ENCODE data around the gene MAGI1.
A peak's percentile ranks its signal among the peaks of the same experiment; 100 is the strongest.
"Not testable (repeated sequence)": the region's sequence is repeated elsewhere in the genome, so short reads cannot be mapped to it uniquely, and the experiment has no call there.

The MAGI1 gene

DNA sequence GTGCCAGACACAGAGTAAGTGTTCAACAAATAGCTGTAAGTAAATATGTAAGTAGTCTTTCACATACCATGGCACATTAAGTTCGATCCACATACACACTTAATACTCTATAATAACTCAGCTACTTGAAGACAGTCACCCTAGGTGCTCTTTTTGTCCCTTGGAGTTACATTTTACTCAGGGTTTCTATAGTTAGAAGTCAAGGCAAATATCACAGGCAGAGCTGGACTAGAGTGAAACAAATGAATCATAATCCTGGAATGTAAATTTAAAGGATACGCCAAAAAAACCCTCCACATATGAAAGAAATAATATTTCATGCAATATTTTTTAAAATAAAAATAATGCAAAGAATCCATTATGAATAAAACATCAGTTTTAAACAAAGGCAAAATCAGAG is 461.8 kb downstream of the MAGI1 start:
- DNase-seq: no peak

DNA sequence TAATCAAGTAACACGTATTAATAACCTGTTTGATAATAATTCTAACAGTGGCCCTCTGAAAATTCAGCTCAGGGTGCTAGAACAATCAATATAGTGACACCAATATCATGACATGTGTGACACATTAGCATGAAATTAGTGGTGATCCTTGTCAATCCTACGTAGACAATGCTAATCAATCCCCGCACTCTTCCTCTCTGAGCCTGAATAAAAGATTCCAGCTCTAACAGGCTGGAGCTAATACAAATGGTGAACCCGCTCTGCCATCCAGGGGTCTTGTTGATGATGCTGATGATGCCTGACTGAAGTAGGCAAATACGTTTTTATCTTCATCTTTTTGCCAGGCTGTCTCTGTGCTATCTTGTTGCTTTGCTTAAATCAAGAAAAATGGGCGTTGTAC is 462.5 kb downstream of the MAGI1 start:
- DNase-seq: no peak

DNA sequence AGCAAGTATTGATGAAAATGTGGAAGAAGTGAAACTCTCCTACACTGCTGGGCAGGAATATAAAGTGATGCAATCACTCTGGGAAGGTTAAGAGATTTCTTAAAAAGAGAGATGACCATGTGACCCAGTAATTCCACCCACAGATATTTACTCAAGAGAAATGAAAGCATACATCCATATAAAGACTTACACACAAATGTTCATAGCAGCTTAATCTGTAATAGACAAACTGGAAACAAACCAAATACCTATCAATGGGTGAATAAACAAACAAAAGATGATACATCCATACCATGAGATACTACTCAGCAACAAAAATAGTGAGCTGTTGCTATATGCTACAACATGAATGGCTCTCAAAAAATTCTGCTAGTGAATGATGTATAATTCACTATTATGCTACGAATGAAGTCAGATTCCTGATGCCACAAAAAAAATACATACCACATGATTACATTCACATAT is 463.3 kb downstream of the MAGI1 start:
- DNase-seq: no peak

DNA sequence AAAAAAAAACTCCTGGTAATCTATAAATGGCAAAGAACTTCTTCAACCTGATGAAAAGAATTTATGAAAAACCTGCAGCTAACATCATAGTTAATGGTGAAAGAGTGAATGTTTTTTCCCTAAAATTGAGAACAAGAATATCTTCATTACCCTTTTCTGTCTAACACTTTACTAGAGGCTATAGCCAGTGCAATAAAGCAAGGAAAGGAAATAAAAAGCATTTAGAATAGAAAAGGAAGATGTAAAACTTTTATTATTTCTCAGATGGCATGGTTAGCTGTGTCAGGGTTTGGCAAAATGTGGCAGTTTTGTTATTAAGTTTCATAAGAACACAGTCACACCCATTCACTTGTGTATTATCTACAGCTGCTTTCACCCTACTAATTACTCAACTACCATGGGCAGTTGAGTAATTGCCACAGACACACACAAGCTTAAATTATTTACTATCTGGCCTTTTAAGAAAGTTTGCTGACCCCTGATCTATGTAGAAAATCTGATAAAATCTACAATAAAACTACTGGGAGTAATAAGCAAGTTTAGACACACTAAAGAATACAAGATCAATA is 465.1 kb downstream of the MAGI1 start:
- DNase-seq: no peak

DNA sequence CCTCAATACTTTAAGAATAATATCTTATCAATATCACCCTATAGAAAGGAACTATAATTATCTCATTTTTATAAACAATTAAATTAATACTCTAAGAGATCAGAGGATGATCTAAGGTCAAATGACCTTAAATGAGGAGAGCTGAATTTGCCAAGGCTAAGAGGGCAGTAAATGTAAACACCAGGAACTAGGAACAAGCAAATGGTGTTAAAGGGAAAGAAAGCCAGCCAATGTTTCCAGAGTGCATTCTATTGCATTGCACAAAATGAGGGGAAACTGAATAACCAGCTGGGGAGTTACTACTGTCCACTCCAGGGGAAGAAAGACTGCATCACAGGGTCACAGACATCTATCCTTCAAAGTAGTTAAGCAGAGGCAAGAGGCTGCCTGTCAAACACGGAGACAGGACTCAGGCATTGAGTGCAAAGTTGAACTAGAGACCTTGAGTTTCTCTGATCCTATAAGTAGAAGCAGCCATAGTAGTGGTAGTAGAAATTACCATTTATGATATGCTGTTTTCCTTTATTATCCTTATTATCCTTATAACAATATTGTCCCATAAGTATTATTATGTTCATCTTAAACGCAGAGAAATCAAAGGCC is 466.4 kb downstream of the MAGI1 start:
- DNase-seq: no peak

DNA sequence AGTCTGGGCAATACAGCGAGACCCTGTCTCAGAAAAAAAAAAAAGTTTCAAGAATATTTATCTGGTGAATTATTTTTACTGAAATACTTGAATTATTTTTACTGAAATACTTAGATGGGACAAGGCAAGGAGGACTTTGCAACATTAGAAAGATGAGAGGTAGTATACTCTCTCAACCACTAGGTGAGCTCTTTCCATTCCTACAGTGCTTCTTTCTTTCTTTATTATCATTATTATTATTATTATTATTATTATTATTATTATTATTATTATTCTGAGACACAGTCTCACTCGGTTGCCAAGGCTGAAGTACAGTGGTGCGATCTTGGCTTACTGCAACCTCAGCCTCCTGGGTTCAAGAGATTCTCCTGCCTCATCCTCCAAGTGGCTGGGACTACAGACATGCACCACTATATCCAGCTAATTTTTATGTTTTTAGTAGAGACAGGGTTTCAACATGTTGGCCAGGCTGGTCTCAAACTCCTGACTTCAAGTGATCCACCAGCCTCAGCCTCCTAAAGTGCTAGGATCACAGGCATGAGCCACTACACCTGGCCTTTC is 468.8 kb downstream of the MAGI1 start:
- DNase-seq: no peak

DNA sequence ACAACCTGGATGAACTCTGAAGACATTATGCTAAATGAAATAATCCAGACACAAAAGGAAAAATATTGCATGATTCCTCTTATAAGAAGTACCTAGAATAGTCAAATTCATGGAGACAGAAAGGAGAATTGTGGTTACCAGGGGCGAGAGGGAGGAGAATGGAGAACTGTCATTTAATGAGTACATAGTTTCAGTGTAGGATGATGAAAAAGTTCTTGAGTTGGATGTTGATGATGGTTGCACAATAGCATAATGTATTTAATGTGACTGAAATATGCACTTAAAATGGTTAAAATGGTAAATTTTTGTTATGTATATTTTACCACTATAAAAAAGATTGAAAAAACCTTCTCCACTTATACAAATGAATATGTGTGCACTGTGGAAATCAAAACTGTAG is 469.6 kb downstream of the MAGI1 start:
- DNase-seq: no peak

DNA sequence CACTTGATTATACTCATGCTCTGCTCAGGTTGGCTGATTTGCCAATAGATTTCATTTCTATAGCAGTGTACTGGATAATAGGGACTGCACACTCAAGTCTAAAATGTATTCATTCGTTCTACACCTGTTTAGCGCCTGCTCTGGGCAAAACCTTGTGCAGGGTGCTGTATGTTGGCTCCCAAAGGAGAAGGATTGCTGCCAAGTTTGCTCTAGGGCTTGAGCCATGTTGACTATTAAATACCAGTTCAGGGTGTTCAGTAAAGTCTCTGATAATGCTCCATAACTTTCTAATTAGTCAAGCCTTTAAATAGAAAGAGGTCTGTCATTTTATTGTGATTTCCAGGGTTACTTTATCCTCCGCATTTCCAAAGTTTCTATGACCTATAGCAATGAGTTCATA is 470.2 kb downstream of the MAGI1 start:
- no peak for DNase-seq

DNA sequence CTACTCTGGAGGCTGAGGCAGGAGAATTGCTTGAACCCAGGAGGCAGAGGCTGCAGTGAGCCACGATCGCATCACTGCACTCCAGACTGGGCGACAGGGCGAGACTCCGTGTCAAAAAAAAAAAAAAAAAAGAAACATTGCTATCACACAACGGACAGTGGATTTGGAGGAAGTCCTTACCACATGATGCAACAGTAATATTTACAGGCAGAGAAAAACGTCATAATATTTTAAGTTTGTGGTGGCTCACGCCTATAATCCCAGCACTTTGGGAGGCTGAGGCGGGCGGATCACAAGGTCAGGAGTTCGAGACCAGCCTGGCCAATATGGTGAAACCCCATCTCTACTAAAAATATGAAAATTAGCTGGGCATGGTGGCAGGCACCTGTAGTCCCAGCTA is 473.0 kb downstream of the MAGI1 start:
- DNase-seq: not testable (repeated sequence)

DNA sequence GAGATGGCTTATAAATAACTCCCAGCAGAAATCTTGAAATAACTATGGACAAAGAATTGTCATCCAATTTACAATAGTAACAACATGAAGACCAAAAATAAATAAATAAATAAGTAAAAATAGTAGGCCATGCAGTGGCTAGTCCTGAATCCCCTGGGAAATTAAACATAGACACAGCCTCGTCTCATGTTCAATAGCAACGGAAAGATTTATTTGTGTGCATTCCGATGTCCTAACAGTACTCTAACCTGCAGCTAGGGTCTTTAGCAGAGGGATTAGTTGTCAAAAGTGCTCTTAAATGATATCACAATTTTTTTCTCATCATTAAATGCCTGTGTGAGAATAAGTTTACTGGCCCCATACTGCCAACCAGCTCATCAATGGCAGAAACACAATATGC is 474.2 kb downstream of the MAGI1 start:
- no peak for DNase-seq

DNA sequence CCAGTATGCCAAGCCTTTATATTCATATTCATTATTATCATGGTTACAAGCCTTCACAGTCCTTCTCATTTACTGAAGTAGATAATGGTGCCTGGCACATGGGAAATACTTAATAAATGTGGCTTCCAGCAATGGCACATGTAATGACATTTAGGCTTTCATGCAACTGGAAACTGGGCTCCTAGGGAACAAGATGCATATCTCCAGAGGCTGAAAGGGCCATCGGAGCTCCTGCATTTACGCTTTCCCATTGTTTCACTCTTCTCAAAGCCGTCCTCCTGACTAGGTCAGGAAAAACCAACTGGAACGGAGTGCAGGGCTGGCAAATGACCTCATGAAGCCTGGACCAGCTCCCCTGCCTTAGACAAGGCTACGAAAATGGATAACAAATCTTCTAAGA is 474.9 kb downstream of the MAGI1 start:
- DNase-seq: no peak

DNA sequence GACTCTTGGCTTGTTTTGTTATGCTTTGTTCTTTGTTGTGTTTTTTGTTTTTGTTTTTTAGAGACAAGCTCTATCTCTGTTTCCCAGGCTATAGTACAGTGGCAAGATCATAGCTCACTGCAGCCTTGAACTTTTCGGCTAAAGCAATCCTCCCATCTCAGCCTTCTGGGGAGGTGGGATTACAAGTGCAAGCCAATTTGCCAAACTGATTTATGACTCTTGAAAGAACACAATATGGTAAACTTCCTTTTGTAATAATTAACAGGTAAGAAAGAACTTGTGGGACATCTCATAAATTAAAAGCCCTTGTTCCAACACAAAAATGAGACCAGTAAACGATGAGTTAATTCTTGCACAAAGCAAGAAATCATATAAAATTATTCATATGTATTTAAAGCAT is 476.3 kb downstream of the MAGI1 start:
- no peak for DNase-seq

DNA sequence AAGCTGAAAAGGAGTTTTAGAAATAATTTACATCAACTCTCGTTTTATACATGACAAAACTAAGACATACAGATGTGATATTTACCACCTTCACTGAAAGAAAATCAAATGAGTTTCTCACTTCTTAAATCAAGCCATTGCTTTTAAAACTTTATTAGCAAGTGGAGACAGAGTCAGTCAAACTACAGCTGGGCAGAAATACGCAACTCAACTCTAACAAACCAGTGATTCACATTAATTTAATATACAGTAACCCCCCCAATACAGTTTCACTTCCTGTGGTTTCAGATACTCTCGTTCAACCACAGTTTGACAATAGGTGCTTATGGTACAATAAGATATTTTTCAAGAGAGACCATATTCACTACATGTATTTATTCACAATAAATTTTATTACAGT is 477.1 kb downstream of the MAGI1 start:
- DNase-seq: no peak

DNA sequence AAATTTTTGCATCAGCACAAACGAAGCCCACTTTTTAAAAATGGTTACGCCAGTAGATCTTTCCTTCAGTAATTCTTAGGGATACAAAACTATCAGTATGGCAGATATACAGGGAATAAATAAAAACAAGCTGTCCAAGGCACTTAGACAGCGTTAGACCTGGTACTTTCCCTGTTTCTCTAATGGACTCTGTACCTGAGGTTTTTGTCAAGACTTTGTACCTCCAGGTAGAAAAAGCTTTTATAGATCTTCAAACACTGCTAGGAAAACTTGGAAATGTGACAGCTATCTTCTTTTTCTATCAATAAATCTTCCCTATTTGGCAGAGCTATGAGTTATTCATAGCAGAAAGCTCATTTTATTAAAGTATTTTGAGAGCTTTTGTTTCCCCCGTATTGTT is 477.8 kb downstream of the MAGI1 start:
- no peak for DNase-seq

DNA sequence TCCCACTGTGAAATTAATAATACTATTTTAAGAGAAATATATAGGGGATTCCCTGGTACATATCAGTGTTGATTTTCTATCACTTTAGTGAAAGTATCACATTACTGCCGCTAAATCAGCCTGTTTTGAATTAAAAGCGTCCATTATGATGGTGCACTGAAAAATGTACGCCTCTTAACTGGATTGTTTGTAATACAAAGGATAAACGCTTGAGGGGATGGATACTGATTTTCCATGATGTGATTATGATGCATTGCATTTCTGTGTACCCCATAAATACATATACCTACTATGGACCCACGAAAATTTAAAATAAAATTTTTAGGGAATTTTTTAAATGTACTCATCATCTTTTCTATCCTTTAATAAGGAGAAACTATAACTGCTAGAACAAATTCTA is 478.6 kb downstream of the MAGI1 start:
- DNase-seq: no peak

DNA sequence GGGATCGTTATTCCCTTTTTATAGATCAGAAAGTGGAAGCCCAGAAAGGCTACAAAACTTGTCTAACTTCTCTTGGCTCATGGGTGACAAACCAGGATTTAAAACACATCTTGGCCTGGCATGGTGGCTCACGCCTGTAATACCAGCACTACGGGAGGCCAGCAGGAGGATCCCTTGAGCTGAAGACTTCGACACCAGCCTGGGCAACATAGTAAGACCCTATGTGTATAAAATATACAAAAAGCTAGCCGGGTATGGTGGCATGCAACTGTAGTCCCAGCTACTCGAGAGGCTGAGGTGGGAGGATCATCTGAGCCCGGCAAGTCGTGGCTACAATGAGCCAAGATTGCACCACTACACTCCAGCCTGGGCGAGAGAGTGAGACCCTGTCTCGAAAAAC is 479.1 kb downstream of the MAGI1 start:
- no peak for DNase-seq

DNA sequence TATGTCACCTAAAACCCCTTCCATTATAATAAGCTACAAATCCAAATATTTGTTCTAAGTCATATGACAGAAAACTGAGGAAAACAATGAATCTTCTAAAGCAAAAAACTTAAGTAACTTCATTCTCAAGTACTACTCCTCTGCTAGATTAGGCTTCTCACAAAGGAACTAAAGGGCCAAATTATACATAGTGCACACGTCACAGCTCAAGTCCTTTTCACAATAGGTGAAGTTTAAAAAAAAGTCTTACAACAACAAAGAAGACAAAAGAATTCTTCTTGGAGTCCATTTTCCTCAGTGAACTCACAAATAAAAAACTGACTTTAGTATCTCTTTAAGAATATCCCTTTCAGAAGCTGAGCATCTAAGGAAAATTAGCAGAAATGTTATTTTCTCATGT is 479.9 kb downstream of the MAGI1 start:
- DNase-seq: no peak

DNA sequence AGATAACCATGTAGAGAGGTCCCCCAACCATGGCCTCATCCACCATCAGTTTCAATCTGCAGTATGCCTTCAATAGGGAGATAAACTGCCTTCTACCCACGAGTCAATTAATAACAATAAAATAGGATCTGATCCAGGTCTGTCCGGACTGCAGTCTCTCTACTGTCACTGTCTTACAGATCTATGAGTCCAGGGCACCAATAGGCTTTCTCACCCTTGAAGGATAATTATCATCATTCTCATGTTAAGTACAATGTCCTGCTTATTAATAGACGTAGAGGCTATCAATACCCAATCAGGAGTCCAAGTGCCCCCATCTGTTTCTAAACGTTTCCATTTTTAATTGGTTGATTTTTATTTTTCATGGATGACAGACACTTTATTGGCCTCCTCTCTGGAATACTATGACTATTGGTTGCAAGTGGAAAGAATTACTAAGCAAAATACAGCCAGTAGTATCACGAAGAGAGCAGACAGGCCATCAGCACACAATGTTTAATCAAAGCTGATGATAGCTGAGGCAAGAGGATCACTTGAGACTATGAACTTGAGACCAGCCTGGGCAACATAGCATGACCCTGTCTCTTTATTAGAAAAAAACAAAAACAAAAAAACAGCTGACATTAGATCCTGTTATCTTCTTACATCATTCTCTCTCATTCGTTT is 480.7 kb downstream of the MAGI1 start:
- DNase-seq: no peak

DNA sequence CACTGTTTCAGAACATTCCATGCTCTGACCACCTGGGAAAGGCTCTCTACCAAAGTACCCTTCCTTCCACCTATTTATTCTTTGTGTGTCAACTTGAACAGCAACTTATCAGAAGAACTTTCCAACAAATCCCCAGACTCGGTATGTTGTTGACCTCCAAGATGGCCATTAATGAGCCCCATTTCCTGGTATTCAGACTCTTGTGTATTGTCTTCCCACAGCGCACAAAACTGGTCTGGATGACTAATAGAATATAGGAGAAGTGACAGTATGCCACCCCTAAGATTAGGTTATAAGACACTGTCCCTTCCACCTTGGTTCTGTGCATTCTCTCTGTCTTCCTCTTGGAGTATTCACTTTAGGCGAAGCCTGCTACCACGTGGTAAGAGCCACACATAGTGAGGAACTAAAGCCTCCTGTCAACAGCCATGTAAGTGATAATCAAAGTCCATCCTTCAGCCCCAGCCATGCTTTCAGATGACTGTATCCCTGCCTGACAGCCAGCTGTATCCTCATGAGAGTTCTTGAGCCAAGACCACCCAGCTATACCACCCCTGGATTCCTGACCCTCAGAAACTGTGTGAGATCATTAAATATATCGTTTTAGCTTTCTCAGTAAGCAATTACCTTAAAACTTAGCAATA is 481.7 kb downstream of the MAGI1 start:
- no peak for DNase-seq

DNA sequence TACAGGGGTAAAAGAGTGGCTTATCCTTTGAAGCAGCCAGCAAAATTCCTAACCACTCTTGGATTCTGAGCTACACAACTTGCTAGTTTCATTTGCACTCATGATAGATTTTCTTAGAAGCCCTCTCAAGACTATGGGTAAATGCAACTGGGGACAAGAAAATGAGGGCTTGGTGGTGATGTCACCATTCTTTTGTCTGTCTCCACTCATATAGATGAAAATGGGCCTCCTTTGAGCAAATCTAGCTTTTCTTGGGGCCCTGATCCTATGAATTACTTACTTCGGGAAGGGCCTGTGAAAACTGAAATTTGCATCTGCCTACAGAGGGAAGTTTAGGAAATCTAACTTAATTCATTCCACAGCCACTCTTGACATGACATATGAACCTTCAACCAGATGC is 486.3 kb downstream of the MAGI1 start:
- no peak for DNase-seq

DNA sequence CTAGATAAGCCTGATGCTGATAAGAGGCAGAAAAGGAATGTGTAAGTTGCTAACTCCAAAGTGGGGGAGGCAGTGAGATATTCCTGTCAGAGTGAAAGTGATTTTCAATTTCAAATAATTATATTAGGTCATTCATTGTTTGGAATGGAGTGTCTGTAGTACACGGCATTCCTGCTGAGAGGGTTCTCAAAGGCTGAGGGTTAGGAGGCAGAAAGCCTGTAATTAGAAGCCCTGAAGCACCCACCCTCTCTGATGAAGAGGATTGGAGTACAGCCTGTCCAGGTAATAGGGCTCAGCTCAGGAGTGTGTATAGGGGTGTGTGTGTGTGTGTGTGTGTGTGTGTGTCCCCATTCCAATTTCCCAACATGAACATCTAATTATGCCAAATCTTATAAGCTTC is 486.8 kb downstream of the MAGI1 start:
- DNase-seq: peak; percentile 44

DNA sequence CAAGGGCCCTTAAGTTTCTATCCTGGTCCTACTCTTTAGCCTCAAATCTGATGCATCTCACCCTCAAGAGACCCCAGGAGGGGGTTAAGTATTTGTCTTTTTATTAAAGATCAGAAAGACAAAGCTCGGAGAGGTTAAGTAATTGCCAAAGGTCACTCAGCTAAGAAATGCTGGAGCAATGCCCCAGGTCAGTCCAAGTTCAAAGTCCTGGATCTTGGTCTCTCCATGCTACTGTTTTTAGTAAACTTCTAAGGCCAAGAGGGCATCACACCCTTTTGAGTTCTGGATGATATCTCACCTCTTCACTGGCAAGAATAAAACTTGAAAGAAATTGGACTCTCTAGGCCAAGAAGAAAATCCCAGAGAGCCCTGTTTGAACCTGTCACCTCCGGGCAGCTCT is 488.6 kb downstream of the MAGI1 start:
- DNase-seq: no peak

DNA sequence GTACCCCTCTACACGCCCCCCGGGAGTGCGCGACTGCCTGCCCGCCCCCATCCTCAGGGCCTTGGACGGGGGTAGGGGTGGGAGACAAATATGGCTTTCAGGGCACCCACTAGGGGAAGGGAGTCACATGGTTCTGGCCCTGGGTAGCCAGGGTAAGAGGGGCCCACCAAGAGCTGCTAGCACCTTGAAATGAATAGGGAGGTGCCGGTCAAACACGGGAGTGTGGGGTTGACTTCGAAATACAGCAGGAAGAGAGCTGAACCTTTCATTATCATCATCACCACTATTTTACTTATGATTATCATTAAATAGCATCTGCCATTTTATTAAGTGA is 489.1 kb downstream of the MAGI1 start:
- no peak for DNase-seq

Measured in retina (tissue), 1 donor.